Hepatocyte (in vitro differentiated cells): Measurements from ENCODE around the gene DAB2IP.

Source experiments
- CTCF ChIP-seq: fragments of 200-600 bp; sonication (generic); IDR thresholded peaks from 2 replicates; pipeline ENCODE4 v1.5.1; 2016; ENCODE audit warnings: antibody characterized with exemption, mild to moderate bottlenecking; ENCODE audit not compliant: poor library complexity
- EZH2phosphoT487 ChIP-seq: fragments of 200-600 bp; sonication (generic); IDR thresholded peaks from one replicate; pipeline ENCODE4 v1.6.1; 2018; ENCODE audit warnings: antibody characterized with exemption, mild to moderate bottlenecking, low read depth, moderate library complexity; ENCODE audit not compliant: unreplicated experiment, severe bottlenecking

GRCh38 chr9:121673576-121673975 lies 22.1 kb downstream of the DAB2IP start:
- TF ChIP-seq CTCF (no peak), EZH2phosphoT487 (no peak)
